GM18498 (cell line): ENCODE measurements around the gene GABRA6.
"Not testable (repeated sequence)": the region's sequence is repeated elsewhere in the genome, so short reads cannot be mapped to it uniquely, and the experiment has no call there.

Experiments
- ATAC-seq: cut with Tn5 transposase; IDR thresholded peaks from one replicate; pipeline ENCODE4 v1.9.1; 2021; ENCODE audit warnings: mild to moderate bottlenecking, moderate library complexity; ENCODE audit not compliant: unreplicated experiment

Gene GABRA6

DNA sequence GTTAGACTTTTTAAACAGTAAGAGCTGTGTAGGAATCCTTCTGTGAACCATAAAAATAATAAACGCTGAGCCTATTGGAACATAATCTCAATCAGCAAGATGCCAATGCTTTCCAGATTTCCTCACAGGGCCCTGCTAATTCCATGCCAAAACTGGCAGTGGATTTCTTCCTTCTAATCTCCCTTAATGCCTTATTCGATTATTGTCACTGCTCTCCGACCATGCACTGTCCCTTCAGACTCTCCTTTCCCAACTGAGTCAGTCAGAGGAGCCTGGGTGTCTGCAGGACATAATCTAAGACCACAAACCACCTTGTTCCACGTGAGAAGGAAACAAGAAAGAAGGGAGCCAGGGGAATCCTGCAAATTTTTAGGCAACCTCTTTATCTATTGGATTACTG, at the start of gene GABRA6:
GABRA6 (plus strand) TSS at position 261 of the 400 bp plus-strand sequence. CDS start 269 bp downstream, outside the sequence.
- no peak for ATAC-seq

DNA sequence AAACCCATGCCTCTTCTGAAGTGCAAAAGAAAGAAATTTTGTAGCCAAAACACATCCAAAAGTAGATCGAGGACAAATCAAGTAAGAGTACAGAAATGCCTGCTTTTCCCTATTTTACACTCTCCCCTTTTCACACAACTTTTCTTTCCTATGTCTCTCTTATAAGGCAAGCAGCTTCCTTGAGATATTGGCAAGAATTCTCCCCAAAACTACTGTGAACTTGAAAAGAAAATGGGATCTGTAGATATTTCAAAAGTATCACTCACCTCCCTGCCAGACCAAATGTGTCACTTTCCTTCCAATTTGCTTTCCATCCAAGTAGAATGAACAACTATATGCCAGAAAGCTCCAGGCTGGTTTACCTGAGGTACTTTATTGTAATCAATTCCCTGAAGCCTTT, 47.9 kb upstream of the GABRA6 start:
- no peak for ATAC-seq

DNA sequence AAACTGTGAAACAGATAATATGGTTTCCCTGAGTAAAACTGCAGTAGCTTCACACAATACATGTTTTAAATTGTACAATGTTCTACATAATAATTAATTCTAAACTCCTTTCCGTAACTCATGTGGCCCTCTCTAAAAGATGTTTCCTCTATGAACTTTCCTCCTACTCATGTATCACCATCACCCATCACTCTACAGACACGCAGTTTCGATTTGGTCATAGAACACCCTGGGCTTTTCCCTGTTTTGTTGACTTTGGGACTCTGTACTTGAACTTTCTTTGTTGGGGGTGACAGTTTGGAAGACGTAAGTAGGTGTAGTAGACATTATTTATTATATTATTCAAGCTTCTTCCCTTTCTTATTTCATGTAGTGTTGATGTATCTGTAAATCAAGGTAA, 44.1 kb upstream of the GABRA6 start:
- ATAC-seq, result no peak

DNA sequence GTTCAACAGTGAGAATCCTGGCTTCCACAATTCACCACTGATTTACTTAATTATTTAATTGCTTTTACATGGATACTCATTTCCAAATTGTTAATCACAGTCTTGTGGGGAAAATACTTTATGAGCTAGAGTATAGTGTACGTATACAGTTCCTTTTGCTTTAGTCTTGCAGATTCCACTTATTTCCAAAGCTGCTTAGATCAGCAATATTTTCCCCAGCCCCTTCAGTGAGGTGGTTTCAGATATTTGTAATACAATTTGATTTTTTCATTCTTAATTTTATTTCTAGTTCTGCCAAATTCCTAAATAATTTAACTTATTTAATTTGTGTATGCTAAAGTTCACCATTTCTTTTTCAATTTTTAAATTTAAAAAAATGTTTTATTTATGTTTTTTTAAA, 40.3 kb upstream of the GABRA6 start:
- no peak for ATAC-seq

DNA sequence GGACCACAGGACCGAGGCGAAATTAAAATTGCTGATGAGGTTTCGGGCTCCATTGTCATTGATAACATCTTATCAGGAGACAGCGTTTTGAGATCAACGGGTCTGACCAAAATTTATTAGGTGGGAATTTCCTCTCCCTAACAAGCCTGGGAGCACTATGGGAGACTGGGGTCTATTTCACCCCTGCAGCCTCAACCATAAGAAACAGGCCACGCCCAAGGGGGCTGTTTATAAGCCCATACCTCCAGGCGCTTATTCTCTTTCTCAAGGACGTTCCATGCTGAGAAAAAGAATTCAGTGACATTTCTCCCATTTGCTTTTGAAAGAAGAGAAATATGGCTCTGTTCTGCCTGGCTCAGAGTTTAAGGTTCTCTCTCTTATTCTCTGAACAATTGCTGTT, 33.6 kb upstream of the GABRA6 start:
- ATAC-seq, result not testable (repeated sequence)

DNA sequence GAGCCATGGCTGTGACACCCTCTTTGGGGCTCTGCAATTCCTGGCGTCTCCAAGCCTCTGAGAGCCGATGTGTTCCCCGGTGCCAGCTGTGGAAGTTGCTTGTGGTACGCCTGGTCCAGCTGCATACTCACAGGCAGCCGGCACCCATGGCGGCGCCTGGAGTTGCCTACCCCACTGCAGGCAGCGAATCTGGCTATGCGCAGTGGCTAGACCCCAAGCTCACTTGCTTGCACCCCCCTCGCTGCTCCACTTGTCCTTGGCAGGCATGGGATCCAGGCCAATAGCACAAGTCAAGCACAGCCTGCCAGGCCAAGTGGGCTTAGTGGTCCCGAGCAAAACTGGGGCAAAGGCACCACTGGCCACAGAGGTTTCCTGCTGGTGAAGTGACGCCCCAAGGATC, 24.7 kb upstream of the GABRA6 start:
- no peak for ATAC-seq

DNA sequence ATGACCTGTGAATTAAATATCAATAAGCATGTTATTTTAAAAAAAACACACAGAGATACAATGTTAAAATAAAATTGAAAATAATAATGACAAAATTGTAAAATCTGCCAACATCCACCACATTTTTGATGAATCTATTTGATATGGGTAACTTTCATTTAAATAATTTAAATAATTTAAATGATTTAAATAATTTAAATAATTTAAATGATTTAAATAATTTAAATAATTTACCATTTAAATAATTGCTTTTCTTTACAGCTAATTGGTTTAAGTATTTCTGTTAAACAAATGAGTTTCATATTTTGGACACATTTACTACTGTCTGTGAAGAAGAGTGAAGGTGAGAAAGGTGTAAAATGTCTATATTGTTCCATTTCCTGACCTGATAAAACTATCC, 22.1 kb upstream of the GABRA6 start:
- no peak for ATAC-seq

DNA sequence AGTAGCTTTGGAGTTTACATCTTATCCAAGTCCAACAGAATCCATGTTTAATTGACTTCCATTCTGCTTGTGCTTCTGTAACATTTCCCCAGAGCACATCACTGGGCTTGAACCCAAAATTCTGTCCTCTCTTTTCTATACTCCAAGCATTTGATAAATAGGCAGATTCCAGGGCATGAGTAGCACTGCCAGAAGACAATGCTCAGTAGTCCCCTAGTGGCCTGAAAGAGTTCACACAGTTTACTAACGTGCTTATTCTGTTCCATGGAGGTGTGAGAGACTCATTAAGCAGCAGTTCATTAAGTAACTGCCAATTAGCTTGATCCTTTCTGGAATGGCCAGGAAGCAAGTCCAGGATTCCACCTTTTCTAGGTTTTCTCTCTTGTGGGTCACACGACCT, 9.4 kb upstream of the GABRA6 start:
- ATAC-seq, result peak; percentile 70

DNA sequence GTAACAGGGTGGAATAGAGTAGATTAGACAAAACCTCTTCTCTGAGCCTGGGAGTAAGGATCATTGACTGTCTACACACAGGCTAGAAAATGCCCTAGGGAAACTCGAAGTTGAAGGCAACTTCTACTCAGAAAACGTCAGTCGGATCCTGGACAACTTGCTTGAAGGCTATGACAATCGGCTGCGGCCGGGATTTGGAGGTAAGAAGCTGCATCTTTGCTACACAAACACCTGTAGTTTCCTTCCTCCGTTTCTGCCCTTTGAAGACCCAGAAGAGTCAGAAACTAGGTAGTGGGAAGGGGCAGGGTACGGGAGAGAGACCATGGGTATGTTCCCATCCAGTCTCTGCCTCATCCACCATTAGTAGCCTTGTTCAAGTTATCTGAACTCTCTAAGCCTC, 628 bp downstream of the GABRA6 start:
- ATAC-seq, result no peak

DNA sequence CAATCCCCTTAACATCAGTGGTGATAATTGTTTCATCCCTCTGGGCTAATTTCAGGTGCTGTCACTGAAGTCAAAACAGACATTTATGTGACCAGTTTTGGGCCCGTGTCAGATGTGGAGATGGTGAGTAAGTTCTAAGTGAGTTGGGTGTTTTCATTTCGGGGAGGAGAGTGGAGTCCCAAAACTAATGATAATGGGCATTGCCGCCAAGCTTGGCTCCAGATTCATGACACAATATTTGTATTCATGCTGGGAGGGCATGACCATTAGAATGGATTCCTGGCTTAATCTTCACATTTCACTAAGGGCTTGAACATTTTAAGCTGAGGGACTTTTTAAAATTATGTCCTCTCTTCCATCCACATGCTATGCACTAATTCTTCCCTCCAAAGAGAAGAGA, 1.4 kb downstream of the GABRA6 start:
- no peak for ATAC-seq

DNA sequence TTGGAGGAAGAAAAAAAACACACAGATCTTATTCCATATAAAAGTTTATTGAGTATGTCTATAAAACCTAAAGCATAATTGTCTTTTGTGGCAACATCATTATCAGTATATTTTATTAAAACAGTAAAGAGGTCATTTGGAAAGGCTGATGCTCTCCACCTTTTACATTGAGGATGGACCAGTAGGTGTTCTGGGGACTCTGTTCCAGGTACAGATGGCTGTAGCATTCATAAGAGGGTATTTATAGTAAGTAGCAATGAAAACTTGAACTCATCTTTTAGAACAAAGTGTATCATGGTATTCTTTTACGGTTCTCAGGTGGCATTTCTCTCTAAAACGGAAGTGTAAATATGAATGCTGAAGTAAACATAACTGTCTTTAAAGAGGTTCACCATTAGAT, 1.8 kb downstream of the GABRA6 start:
- ATAC-seq, result no peak

DNA sequence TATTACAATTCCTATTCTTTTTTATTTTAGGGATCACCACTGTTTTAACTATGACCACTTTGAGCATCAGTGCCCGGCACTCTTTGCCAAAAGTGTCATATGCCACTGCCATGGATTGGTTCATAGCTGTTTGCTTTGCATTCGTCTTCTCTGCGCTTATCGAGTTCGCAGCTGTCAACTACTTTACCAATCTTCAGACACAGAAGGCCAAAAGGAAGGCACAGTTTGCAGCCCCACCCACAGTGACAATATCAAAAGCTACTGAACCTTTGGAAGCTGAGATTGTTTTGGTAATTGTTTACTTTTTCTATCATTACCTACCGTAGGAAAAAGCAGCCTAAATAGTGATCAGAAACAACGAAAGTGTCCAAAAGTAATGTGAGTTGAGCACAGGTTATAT, 6.4 kb downstream of the GABRA6 start:
- ATAC-seq, result no peak

DNA sequence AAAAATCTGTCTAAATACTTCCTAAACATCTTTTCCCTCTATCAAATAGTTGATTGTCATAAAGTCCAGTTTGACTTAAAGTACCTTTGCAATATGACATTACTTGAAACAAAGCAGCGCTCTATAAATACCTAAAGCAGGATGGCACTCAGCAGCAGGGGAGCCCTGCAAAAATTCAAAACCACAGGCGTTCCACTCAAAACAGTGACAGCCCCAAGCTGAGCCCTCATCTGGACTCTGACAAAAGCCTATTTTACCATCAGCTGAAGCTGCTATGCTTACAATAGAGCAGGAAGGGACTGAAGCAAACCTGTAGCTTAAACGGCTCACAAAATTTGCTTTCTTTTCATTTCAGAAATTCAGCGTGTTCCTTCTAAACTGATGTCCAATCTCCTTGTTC, 11.5 kb downstream of the GABRA6 start:
- no peak for ATAC-seq

DNA sequence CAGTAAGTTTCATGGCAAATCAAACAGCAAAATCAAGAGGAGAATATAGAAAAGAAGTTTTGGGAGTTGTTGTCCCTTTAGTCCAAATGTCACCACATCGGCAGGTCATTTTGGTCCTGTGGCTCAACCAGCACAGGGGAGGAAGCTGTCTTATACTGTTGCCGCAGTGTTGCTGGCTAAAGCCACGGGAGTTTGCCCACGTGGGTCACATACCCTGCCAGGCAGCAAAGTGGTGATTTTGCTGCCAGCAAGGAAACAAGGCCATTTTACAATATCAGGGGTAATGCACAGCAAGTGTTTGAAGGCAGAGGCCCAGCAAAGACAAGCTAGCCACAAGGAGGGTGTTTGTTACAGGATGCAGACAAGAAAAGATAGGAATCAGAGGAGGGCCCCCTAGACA, 14.5 kb downstream of the GABRA6 start:
- no peak for ATAC-seq

DNA sequence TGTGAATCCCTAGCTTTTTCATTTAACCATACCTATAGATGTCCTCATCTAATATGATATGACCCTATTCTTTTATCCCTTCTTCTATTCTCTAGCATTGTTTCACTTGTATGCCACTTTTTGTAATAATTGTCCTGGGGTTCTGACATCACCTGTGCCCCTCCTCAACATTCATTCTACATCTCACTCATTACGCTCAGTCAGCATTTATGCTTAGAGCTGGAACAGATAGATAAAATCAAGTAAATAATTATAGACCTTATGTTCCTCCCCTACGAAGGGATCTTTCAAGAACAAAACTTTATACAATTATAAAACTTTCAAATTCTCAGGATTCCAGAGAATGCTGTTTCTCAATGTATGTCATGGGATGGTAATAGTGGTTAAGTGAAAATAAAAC, 18.0 kb downstream of the GABRA6 start:
- no peak for ATAC-seq

DNA sequence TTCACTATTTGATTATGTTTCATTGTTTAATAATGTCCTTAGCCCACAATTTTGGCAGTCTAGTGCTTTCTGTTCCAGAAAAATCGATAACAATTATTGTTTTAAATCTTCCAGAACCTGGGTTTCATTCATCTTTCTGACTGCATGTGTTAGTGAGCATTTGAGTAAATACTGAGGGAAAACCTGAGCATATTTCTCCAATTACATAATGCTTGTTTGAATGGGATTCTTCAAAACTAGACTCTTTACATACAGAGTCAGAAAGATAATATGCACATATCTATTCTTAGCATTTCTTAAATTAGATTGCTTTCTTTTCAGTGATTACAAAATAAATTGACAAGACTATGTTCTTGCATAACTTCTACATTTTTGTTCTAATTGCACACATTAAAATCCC, 21.9 kb downstream of the GABRA6 start:
- ATAC-seq, result no peak

DNA sequence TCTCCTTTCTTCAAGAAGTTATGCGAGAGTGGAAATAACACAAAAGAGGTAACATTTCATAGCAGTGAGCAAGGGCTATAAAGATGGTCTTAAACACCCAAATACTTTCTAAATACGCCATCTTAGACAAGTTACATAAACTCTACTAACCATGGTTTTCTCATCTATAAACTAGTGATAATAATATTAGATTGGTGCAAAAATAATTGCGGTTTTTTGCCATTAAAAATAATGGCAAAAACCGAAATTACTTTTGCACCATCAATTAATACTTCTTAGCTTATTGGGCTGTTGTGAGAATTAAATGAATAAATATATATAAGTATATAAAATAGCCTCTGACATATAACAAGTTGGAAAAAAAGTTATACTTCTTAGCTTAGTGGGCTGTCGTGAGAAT, 23.7 kb downstream of the GABRA6 start:
- no peak for ATAC-seq

DNA sequence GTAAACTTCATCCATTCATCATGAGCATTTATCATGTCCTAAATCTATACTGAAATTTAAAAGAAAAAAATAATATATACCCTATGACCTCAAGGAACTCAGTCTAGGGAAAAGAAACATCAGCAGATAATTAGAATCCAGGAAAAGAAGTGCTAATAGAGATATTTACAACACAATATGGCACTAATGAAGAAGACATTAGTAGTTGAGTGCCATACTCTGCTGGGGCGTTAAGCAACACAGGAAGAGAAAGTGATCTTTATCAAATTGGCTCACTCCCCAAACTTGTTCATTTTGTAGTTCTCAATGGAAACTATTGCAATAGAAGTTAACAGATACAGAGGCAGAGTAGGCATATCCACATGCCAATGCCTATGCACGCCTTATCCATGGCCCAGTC, 27.5 kb downstream of the GABRA6 start:
- ATAC-seq, result no peak

DNA sequence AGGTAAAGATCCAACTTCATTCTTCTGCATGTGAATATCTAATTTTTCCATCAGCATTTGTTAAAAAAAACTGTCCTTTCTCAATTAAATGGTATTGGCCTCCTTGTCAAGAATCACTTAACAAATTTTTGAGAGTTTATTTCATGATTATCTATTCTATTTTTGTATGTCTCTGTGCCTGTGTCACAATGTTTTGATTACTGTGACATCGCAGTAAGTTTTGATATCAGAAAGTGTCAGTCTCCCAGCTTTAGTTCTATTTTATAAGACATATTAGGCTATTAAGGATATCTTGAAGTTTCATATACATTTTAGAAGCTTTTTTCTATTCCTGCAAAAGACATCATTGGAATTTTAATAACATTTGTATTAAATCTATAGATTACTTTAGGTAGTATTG, 33.6 kb downstream of the GABRA6 start:
- ATAC-seq, result no peak

DNA sequence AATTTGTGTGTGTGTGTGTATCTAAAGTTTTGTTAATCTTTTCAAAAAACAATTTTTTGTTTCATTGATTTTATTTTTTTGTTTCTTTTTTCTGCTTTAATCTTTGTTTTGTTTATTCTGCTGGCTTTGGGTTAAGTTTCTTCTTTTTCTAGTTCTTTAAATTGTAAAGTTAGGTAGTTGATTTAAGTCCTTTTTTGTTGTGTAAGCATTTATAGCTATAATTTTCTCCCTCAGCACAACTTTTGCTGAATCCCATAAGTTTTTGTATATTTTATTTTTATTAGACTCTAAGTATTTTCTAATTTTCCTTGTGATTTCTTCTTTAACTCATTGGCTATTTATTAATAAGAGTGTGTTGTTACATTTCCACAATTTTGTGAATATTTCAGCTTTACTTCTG, 34.9 kb downstream of the GABRA6 start:
- ATAC-seq, result no peak

DNA sequence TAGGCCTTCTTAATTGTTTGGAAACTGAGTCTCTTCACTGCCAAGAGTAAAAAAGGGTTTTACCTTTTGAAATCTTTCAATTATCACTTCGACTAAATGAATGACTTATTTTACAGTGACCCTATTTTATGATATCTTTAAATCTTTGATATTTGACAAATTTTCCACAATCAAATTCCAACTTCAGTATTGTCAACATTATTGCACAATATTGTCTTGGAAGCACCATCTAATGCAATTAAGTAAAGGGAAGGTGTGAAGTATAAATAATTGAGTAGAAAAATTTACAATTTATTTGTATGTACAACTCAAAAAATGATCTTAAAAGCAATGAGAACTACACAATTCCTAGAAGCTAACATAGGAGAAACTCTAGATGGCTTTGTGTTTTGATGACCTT, 49.2 kb downstream of the GABRA6 start:
- ATAC-seq, result no peak

DNA sequence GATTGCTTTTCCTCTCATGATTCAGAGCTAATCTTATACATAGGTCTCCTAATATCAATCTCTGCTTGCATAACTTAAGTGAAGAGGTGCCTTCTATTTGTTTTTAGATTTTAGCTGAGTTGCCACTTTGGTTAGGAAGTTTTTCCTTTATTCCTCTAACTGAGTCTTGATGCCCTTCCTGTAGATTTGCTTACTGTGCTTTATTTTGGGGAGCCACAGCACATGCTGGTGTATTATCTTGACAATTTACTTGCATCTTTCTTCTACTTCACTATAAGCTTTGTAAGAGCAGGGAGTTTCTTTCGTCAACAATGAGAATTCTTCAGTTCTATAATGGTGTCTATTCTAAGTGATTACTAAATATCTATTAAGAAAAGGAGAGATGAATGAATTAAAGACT, 54.9 kb downstream of the GABRA6 start:
- no peak for ATAC-seq

DNA sequence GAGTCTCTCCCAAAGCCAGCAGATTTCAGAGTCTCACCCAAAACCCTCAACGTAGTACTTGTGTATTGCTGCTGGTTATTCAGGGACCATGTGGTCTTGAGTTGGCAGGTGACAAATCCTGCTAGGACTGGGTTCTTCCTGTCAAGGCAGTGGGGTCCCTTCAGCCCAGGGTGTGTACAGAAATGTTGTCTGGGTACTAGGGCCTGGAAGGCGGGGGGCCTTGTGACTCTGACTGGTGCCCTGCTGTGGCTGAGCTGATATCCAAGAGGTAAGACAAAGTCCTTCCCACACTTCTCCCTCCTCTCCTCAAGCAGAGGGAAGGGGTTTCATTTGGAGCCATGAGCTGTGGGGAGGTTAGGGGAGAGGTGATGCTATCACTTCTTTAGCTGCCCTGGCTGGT, 58.8 kb downstream of the GABRA6 start:
- ATAC-seq, result no peak

DNA sequence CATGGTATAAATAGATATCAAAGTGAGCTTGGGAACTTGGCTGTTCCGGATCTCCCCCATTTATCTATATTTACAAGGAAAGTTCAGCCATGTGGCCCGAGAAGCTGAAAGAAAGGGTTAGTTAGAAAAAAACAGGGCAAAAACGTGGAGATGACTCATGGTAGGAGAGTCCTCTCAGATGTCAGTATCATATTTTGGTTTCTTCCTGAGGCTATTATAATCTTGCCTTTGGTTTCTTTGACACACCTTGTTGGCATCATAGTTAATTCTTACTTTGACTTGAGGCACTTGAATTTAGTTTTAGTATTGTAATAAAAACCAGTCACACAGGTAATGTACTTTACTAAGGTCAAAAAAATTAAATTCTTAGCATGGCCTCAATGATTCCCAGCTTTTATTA, 59.9 kb downstream of the GABRA6 start:
- no peak for ATAC-seq
